ENCODE data around the gene EFNA3. TPM values are rescaled to one million over a fixed set of nuclear protein-coding genes. Genes with fewer than 3 reads are reported as not detected.

The EFNA3 gene
- total and polyA plus RNA-seq, 9 of the 15 experiments (the other 6 are each of a cell fraction or from before 2014, with no cell fraction given): 0.59 to 7.9 (median 4.7) TPM

DNA sequence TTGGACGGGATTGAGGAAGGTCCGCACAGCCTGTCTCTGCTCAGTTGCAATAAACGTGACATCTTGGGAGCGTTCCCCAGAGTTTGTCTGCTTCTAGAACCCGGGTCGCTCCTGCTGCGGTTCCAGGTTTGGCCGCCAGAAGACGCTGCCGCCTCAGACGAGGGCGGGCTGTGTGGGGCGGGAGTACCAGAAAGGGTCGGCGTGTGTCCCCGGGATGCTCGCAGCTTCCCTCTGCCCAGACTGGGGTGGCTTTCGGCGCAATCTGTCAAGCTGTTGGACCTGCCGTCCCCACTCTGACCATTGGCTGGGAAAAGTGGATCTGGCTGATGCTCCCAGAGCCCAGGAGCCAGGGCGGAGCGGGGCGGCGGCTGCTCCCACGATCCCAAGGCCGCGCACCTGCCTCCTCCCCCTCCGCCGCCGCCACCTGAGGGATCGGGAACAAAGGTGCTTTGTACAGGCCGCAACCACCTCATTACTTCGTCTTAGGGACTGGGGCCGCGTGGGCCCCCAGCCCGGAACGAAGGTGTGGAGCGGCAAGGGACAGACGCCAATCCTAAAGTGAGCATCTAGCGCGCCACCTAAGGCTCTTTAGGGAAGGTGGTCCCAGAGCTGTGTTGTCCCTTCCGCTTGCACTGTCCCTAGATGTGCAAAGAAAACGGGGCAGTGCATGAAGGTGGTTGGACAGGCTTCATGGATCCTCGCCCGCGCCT is 15.8 kb upstream of the EFNA3 start (continued):
- TF ChIP-seq AFF4 (CRISPR knock-in tag; IDR thresholded peaks at IDR 0.05) (0 out of 2 replicates have a peak, but pooled peaks have one; percentile 34), TGIF2 (CRISPR knock-in tag; IDR thresholded peaks at IDR 0.05) (no peak), ZNF174 (CRISPR knock-in tag; IDR thresholded peaks at IDR 0.05) (no peak), CC2D1A (IDR thresholded peaks at IDR 0.05) (peak; percentile 91), CEBPB (tag; IDR thresholded peaks at IDR 0.05) (no peak), CTBP1 (IDR thresholded peaks at IDR 0.05; ENCODE audit: borderline replicate concordance) (peak; percentile 67; the same call in 1 of the 2 replicates), YY1 (IDR thresholded peaks at IDR 0.05; ENCODE audit: borderline replicate concordance in 1 of 3, control insufficient read depth in 1 of 3, extremely low read depth in 1 of 3, insufficient read depth in 3 of 3, insufficient read length in 1 of 3, insufficient replicate concordance in 2 of 3, low read depth in 1 of 3, low read length in 2 of 3) (peak in 1 of 3 experiments; percentile 33), DEAF1 (CRISPR knock-in tag; IDR thresholded peaks at IDR 0.05) (peak; percentile 92), PREB (CRISPR knock-in tag; IDR thresholded peaks at IDR 0.05) (peak; percentile 87; the same call in 1 of the 2 replicates), KAT2B (IDR thresholded peaks at IDR 0.05; ENCODE audit: low read depth, low read length) (no peak), ZNF146 (CRISPR knock-in tag; IDR thresholded peaks at IDR 0.05; ENCODE audit: unreplicated experiment) (peak; percentile 16), TRIM28 (IDR thresholded peaks at IDR 0.05) (no peak), MAFK (IDR thresholded peaks at IDR 0.05; ENCODE audit: low read length) (no peak; the same call in 1 of the 2 replicates), ETV1 (tag; conservative IDR thresholded peaks at IDR 0.05; ENCODE audit: low read depth) (no peak), ZNF41 (CRISPR knock-in tag; conservative IDR thresholded peaks at IDR 0.05) (no peak), PTTG1 (tag; IDR thresholded peaks at IDR 0.05; ENCODE audit: low read depth) (no peak), HCFC1 (IDR thresholded peaks at IDR 0.05; ENCODE audit: low read depth, low read length) (0 out of 2 replicates have a peak, but pooled peaks have one; percentile 12), NFATC3 (IDR thresholded peaks at IDR 0.05) (no peak)
- TF ChIP-seq, protein P1, sequence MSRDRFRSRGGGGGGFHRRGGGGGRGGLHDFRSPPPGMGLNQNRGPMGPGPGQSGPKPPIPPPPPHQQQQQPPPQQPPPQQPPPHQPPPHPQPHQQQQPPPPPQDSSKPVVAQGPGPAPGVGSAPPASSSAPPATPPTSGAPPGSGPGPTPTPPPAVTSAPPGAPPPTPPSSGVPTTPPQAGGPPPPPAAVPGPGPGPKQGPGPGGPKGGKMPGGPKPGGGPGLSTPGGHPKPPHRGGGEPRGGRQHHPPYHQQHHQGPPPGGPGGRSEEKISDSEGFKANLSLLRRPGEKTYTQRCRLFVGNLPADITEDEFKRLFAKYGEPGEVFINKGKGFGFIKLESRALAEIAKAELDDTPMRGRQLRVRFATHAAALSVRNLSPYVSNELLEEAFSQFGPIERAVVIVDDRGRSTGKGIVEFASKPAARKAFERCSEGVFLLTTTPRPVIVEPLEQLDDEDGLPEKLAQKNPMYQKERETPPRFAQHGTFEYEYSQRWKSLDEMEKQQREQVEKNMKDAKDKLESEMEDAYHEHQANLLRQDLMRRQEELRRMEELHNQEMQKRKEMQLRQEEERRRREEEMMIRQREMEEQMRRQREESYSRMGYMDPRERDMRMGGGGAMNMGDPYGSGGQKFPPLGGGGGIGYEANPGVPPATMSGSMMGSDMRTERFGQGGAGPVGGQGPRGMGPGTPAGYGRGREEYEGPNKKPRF (IDR thresholded peaks at IDR 0.05; ENCODE audit: low read depth, low read length): no peak
